K562 (cell line): ENCODE data around the gene PPP2R2B. TPM values are rescaled to one million over a fixed set of nuclear protein-coding genes. Genes with fewer than 3 reads are reported as not detected.

Experiments
- ATAC-seq: fragments of 200-7000 bp; cut with Tn5 transposase; 3 replicates; pipeline ENCODE4 v1.9.1; 2020; ENCODE audit warnings: moderate library complexity
- BruUV-seq: library from RNA; stranded (reverse); fragments of 400-500 nt; replicated peaks from 2 replicates; lab custom pipeline; 2021; lab: Mats Ljungman, UMichigan
- CTCF ChIA-PET: fragments of 300-600 bp; formaldehyde crosslinking; extraction: SDS; loops from one replicate; lab custom pipeline; 2021; ENCODE audit warnings: low intra/inter-chr PET ratio; lab: Yijun Ruan, JAX
- POLR2A ChIA-PET: fragments of 300-600, 350-650 bp; sonication (Branson Sonifier 250); formaldehyde crosslinking; extraction: SDS; loops from one replicate; lab custom pipeline; 2021; ENCODE audit warnings: antibody characterized with exemption, inconsistent platforms; lab: Yijun Ruan, JAX
- DNase-seq, 4 experiments: peaks; one replicate each; pipeline versions ENCODE4 v3.0.0 to v3.0.0-alpha.2; 2011 to 2018; ENCODE audit warnings: low spot score in 3 of 4, mixed read lengths in 3 of 4; ENCODE audit errors: extremely low read depth in 1 of 4
- FAIRE-seq: peaks from 2 replicates; lab custom pipeline; 2011; peaks lifted over from hg19 to GRCh38; lab: Jason Lieb, UNC
- H2AFZ ChIP-seq: 2 replicates; pipeline ENCODE4 v1.6.0; 2011; ENCODE audit warnings: low read depth, low read length, control low read depth, inconsistent platforms
- H3K27ac ChIP-seq: fragments of 200-600 bp; 3 replicates; pipeline ENCODE4 v1.8.0; 2011; ENCODE audit warnings: low read depth, mild to moderate bottlenecking, control low read depth, inconsistent platforms, low read length, moderate library complexity, mixed read lengths; ENCODE audit errors: extremely low read depth
- H3K27me3 ChIP-seq, 2 experiments: fragments of 300-600 bp in 1 of 2; 2 replicates in 1 of 2; 3 replicates in 1 of 2; pipeline versions ENCODE4 v1.6.0 to v1.8.0; 2011; ENCODE audit warnings: inconsistent platforms in 2 of 2, low read length in 2 of 2, mild to moderate bottlenecking in 1 of 2, mixed read lengths in 1 of 2, moderate library complexity in 1 of 2; ENCODE audit not compliant: control insufficient read depth in 2 of 2, insufficient read depth in 2 of 2
- H3K36me3 ChIP-seq: fragments of 300-600 bp; 3 replicates; pipeline ENCODE4 v1.8.0; 2011; ENCODE audit warnings: mild to moderate bottlenecking, low read length, inconsistent platforms; ENCODE audit not compliant: control insufficient read depth, insufficient read depth
- H3K4me1 ChIP-seq, 2 experiments: fragments of 200-600 bp in 1 of 2; replicated peaks in 1 of 2; 2 replicates in 1 of 2; 3 replicates in 1 of 2; pipeline versions ENCODE4 v1.5.1 to v1.8.0; 2011; ENCODE audit warnings: inconsistent platforms in 2 of 2, low read length in 2 of 2, mild to moderate bottlenecking in 1 of 2, mixed read lengths in 1 of 2, moderate library complexity in 1 of 2; ENCODE audit not compliant: control insufficient read depth in 2 of 2, insufficient read depth in 2 of 2
- H3K4me2 ChIP-seq: 2 replicates; pipeline ENCODE4 v1.6.1; 2011; ENCODE audit warnings: low read length, control low read depth, inconsistent platforms, mixed read lengths; ENCODE audit not compliant: insufficient read depth
- H3K4me3 ChIP-seq: fragments of 200-600 bp; sonication (generic), shearing (Covaris generic); 2 replicates; pipeline ENCODE4 v1.5.1; 2016; ENCODE audit warnings: control low read depth, inconsistent platforms
- H3K79me2 ChIP-seq: fragments of 200-600 bp; 3 replicates; pipeline ENCODE4 v1.8.0; 2011; ENCODE audit warnings: low read length, inconsistent platforms; ENCODE audit not compliant: control insufficient read depth, insufficient read depth
- H3K9ac ChIP-seq, 2 experiments: 2 replicates each; pipeline versions ENCODE4 v1.6.0 to v1.6.1; 2011; ENCODE audit warnings: low read depth in 2 of 2, low read length in 2 of 2, control low read depth in 1 of 2, inconsistent platforms in 1 of 2, mild to moderate bottlenecking in 1 of 2, mixed read lengths in 1 of 2; ENCODE audit not compliant: insufficient read depth in 1 of 2
- H3K9me1 ChIP-seq: one replicate; pipeline ENCODE4 v1.6.0; 2011; ENCODE audit warnings: inconsistent platforms, mild to moderate bottlenecking, low read length, moderate library complexity; ENCODE audit not compliant: control insufficient read depth, insufficient read depth
- H3K9me3 ChIP-seq: replicated peaks from 2 replicates; pipeline ENCODE4 v1.5.1; 2011; ENCODE audit warnings: low read depth, low read length, inconsistent platforms; ENCODE audit not compliant: control insufficient read depth, insufficient read depth
- H4K20me1 ChIP-seq: replicated peaks from 2 replicates; pipeline ENCODE4 v1.6.1; 2011; ENCODE audit warnings: low read length, inconsistent platforms, mixed read lengths; ENCODE audit not compliant: control insufficient read depth, insufficient read depth
- E2F3 ChIP-seq: fragments of 250-450 bp; sonication (Bioruptor Pico); IDR thresholded peaks from 2 replicates; pipeline ENCODE4 v1.4.0; 2020; ENCODE audit warnings: mild to moderate bottlenecking
- EP300 ChIP-seq: IDR thresholded peaks from 2 replicates; pipeline ENCODE4 v1.6.1; 2012; ENCODE audit warnings: low read length, improper control_type of control experiment
- POLR2AphosphoS2 ChIP-seq: IDR thresholded peaks from 2 replicates; pipeline ENCODE4 v1.6.1; 2012; ENCODE audit warnings: low read length, improper control_type of control experiment
- TRIM28 ChIP-seq: fragments of 450-650 bp; IDR thresholded peaks from 2 replicates; pipeline ENCODE4 v1.6.1; 2017
- ZC3H11A ChIP-seq: IDR thresholded peaks from 2 replicates; pipeline ENCODE4 v1.6.1; 2012; ENCODE audit warnings: low read depth, low read length, improper control_type of control experiment
- ZSCAN32 ChIP-seq: fragments of 450-650 bp; formaldehyde crosslinking; IDR thresholded peaks from 2 replicates; pipeline ENCODE4 v1.4.0; 2020; ENCODE audit warnings: mild to moderate bottlenecking, moderate library complexity
- WGBS: fragments of 100-300 bp; shearing (Covaris generic); methylation state at CpG from one replicate; pipeline ENCODE4 v1.1.6; 2016; ENCODE audit warnings: low coverage, mixed read lengths; ENCODE audit not compliant: insufficient coverage; ENCODE audit errors: missing lambda C conversion rate; 5-methylcytosine and 5-hydroxymethylcytosine counted together
- in situ Hi-C: fragments of 300-500 bp; cut with MboI; formaldehyde crosslinking; loops from 4 replicates; pipeline ENCODE4 v1.15.0; 2018; ENCODE audit warnings: inconsistent platforms, mixed read lengths
- intact Hi-C: fragments of 100-400 bp; cut with micrococcal nuclease; formaldehyde crosslinking; loops from 2 replicates; pipeline ENCODE4 v1.14.2; 2022
- polyA plus RNA-seq, 8 experiments: library from polyadenylated mRNA; depleted of rRNA in 4 of 8; stranded (reverse) in 5 of 8; unstranded in 3 of 8; fragments of >200 nt; fragmentation: Nextera tagmentation in 2 of 8; fragmentation: Illumina TruSeq in 1 of 8; extraction: Ambion mirVana in 2 of 8; extraction: Trizol in 1 of 8; gene quantifications; 2 replicates each; pipeline versions ENCODE4 v1.2.1 to v1.2.3, GENCODE V29; 2011 to 2014; ENCODE audit warnings: inconsistent platforms in 1 of 8, missing spikeins in 1 of 8
- total RNA-seq, 7 experiments: library from RNA; depleted of rRNA in 6 of 7; stranded (reverse); fragments of >200 nt in 6 of 7; fragmentation: Illumina TruSeq in 2 of 7; extraction: Trizol in 2 of 7; gene quantifications; 2 replicates each; pipeline versions ENCODE4 v1.2.1 to v1.2.3, GENCODE V29; 2011 to 2021; ENCODE audit warnings: low replicate concordance in 1 of 7
- TF ChIP-seq, protein P1 (sequence below): fragments of 450-650 bp; IDR thresholded peaks from 2 replicates; pipeline ENCODE4 v1.6.1; 2016
- TF ChIP-seq, protein P2 (sequence below): fragments of 450-650 bp; formaldehyde crosslinking; IDR thresholded peaks from 2 replicates; pipeline ENCODE4 v1.4.0; 2022; ENCODE audit warnings: mild to moderate bottlenecking, moderate library complexity
- TF ChIP-seq, protein P3 (sequence below): fragments of 450-650 bp; formaldehyde crosslinking; IDR thresholded peaks from 2 replicates; pipeline ENCODE4 v1.4.0; 2020; ENCODE audit warnings: mild to moderate bottlenecking, moderate library complexity
- TF ChIP-seq, protein P4 (sequence below): IDR thresholded peaks from 2 replicates; pipeline ENCODE4 v1.6.1; 2016; ENCODE audit warnings: missing genetic modification characterization, missing compliant biosample characterization

Gene PPP2R2B
- total and polyA plus RNA-seq, 9 of the 15 experiments (the other 6 are each of a cell fraction or from before 2014, with no cell fraction given): not detected

GRCh38 chr5:146641941-146642340, 236.6 kb downstream of the PPP2R2B start:
- Histone ChIP-seq H2AFZ (no peak overlapping the region), H3K4me2 (no peak overlapping the region), H3K9me1 (no peaks in the 10 kb centered on the region), H3K27me3 (no peaks in the 10 kb centered on the region)
- no peak for DNase-seq
- TF ChIP-seq ZSCAN32 (CRISPR knock-in tag): no peak
- TF ChIP-seq, protein P1, sequence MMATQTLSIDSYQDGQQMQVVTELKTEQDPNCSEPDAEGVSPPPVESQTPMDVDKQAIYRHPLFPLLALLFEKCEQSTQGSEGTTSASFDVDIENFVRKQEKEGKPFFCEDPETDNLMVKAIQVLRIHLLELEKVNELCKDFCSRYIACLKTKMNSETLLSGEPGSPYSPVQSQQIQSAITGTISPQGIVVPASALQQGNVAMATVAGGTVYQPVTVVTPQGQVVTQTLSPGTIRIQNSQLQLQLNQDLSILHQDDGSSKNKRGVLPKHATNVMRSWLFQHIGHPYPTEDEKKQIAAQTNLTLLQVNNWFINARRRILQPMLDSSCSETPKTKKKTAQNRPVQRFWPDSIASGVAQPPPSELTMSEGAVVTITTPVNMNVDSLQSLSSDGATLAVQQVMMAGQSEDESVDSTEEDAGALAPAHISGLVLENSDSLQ: no peak
- no peak for TF ChIP-seq TRIM28
- TF ChIP-seq, protein P2, sequence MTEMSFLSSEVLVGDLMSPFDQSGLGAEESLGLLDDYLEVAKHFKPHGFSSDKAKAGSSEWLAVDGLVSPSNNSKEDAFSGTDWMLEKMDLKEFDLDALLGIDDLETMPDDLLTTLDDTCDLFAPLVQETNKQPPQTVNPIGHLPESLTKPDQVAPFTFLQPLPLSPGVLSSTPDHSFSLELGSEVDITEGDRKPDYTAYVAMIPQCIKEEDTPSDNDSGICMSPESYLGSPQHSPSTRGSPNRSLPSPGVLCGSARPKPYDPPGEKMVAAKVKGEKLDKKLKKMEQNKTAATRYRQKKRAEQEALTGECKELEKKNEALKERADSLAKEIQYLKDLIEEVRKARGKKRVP (CRISPR knock-in tag): no peak
- TF ChIP-seq EP300: no peak
- TF ChIP-seq E2F3 (CRISPR knock-in tag): no peak
- TF ChIP-seq, protein P3, sequence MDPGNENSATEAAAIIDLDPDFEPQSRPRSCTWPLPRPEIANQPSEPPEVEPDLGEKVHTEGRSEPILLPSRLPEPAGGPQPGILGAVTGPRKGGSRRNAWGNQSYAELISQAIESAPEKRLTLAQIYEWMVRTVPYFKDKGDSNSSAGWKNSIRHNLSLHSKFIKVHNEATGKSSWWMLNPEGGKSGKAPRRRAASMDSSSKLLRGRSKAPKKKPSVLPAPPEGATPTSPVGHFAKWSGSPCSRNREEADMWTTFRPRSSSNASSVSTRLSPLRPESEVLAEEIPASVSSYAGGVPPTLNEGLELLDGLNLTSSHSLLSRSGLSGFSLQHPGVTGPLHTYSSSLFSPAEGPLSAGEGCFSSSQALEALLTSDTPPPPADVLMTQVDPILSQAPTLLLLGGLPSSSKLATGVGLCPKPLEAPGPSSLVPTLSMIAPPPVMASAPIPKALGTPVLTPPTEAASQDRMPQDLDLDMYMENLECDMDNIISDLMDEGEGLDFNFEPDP (CRISPR knock-in tag): no peak
- TF ChIP-seq, protein P4, sequence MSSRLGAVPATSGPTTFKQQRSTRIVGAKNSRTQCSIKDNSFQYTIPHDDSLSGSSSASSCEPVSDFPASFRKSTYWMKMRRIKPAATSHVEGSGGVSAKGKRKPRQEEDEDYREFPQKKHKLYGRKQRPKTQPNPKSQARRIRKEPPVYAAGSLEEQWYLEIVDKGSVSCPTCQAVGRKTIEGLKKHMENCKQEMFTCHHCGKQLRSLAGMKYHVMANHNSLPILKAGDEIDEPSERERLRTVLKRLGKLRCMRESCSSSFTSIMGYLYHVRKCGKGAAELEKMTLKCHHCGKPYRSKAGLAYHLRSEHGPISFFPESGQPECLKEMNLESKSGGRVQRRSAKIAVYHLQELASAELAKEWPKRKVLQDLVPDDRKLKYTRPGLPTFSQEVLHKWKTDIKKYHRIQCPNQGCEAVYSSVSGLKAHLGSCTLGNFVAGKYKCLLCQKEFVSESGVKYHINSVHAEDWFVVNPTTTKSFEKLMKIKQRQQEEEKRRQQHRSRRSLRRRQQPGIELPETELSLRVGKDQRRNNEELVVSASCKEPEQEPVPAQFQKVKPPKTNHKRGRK (tag): no peak
- TF ChIP-seq POLR2AphosphoS2: no peak
- no peak for TF ChIP-seq ZC3H11A
- TF ChIP-seq, all 486 proteins: peak for 0
- FAIRE-seq (no peak), ATAC-seq (no peak)
- no TSS peak for BruUV-seq
- H3K27ac ChIP-seq: no peak overlapping the region
- no peaks in the 10 kb centered on the region for H3K9me3 ChIP-seq
- H3K4me1 ChIP-seq: no peaks in the 10 kb centered on the region
- no peaks in the 10 kb centered on the region for H4K20me1 ChIP-seq
- intact Hi-C loops (no loop called here), in situ Hi-C loops (no loop called here)
- CTCF ChIA-PET: no interaction called here
- H3K9ac ChIP-seq: no peak overlapping the region
- H3K79me2 ChIP-seq: no peaks in the 10 kb centered on the region
- POLR2A ChIA-PET: no interaction called here
- no peak overlapping the region for H3K4me3 ChIP-seq
- H3K36me3 ChIP-seq: no peaks in the 10 kb centered on the region
- WGBS: 0% methylated on average over 3 of the region's 3 CpGs
